ENCODE measurements around the gene SYT17. TPM values are rescaled to one million over a fixed set of nuclear protein-coding genes. Genes with fewer than 3 reads are reported as not detected.

SYT17 gene
- polyA plus RNA-seq, 3 donors, result 0.81 to 4.9 (median 1.1) TPM

GRCh38 chr16:19172098-19172780, 4.2 kb downstream of the SYT17 start:
- Mint-ChIP-seq H3K4me3 (peak overlapping the region in 1 of 2 donors; percentile 57), H3K27me3 (ENCODE audit: low read depth in 3 of 3) (peaks cover 40 to 55% (median 50%) of the 10 kb centered on the region in 3 donors), H3K27ac (no peak overlapping the region), H3K36me3 (peaks cover 0 to 2% of the 10 kb centered on the region in 2 donors), H3K4me1 (peaks cover 33% of the 10 kb centered on the region), H3K9me3 (peaks cover 0 to 5% (median 0%) of the 10 kb centered on the region in 7 donors)
- intact Hi-C loops (cut with micrococcal nuclease), result no loop called here
- Histone ChIP-seq H3K4me2 (replicated peaks; ENCODE audit: extremely low read depth, low read length, poor library complexity, severe bottlenecking) (no peak overlapping the region), H3K9ac (ENCODE audit: insufficient read depth, low read length, poor library complexity, severe bottlenecking) (no peak overlapping the region), H3K79me2 (ENCODE audit: insufficient read depth, low read length) (no peaks in the 10 kb centered on the region), H4K20me1 (ENCODE audit: insufficient read depth, low read length) (no peaks in the 10 kb centered on the region), H3K27ac (ENCODE audit: low read depth in 1 of 2, low read length in 2 of 2) (no peak overlapping the region), H3K4me3 (replicated peaks in 1 of 3; ENCODE audit: low read depth in 2 of 3, low read length in 3 of 3) (no peak overlapping the region), H3K27me3 (ENCODE audit: control insufficient read depth in 2 of 2, insufficient read depth in 2 of 2, low read length in 2 of 2) (peaks cover 18 to 31% of the 10 kb centered on the region in 2 donors), H3K4me1 (ENCODE audit: control insufficient read depth in 1 of 2, insufficient read depth in 2 of 2, low read length in 2 of 2) (peaks cover 33 to 42% of the 10 kb centered on the region in 2 donors), H2AFZ (ENCODE audit: insufficient read depth, low read depth, low read length, poor library complexity, severe bottlenecking) (no peak overlapping the region), H3K9me3 (replicated peaks in 1 of 2; ENCODE audit: control insufficient read depth in 1 of 2, insufficient read depth in 1 of 2, low read length in 2 of 2) (no peaks in the 10 kb centered on the region), H3K36me3 (replicated peaks in 1 of 2; ENCODE audit: control insufficient read depth in 1 of 2, insufficient read depth in 2 of 2, low read length in 2 of 2) (no peaks in the 10 kb centered on the region)
- no peak for TF ChIP-seq CTCF (IDR thresholded peaks at IDR 0.05)
- 95% methylated on average over 4 of the region's 12 CpGs for WGBS (ENCODE audit: insufficient coverage)
- no peak for DNase-seq

GRCh38 chr16:19173059-19173458, 5.0 kb downstream of the SYT17 start:
- Mint-ChIP-seq H3K4me1 (peaks cover 33% of the 10 kb centered on the region), H3K9me3 (peaks cover 0 to 5% (median 0%) of the 10 kb centered on the region in 7 donors), H3K27ac (no peak overlapping the region), H3K27me3 (ENCODE audit: low read depth in 3 of 3) (peaks cover 37 to 56% (median 46%) of the 10 kb centered on the region in 3 donors), H3K36me3 (peaks cover 0 to 2% of the 10 kb centered on the region in 2 donors), H3K4me3 (peak overlapping the region in 1 of 2 donors; percentile 37)
- no peak for DNase-seq
- no peak overlapping the region for H2AFZ ChIP-seq (ENCODE audit: insufficient read depth, low read depth, low read length, poor library complexity, severe bottlenecking)
- H3K4me3 ChIP-seq (replicated peaks in 1 of 3; ENCODE audit: low read depth in 2 of 3, low read length in 3 of 3), result no peak overlapping the region
- TF ChIP-seq CTCF (IDR thresholded peaks at IDR 0.05), result no peak
- no peak overlapping the region for H3K27ac ChIP-seq (ENCODE audit: low read depth in 1 of 2, low read length in 2 of 2)
- no CpG with 5 or more reads among the region's 8 CpGs for WGBS (ENCODE audit: insufficient coverage)
- H3K9ac ChIP-seq (ENCODE audit: insufficient read depth, low read length, poor library complexity, severe bottlenecking), result no peak overlapping the region
- H3K27me3 ChIP-seq (ENCODE audit: control insufficient read depth in 2 of 2, insufficient read depth in 2 of 2, low read length in 2 of 2), result peaks cover 18 to 28% of the 10 kb centered on the region in 2 donors
- peaks cover 28 to 36% of the 10 kb centered on the region in 2 donors for H3K4me1 ChIP-seq (ENCODE audit: control insufficient read depth in 1 of 2, insufficient read depth in 2 of 2, low read length in 2 of 2)
- H4K20me1 ChIP-seq (ENCODE audit: insufficient read depth, low read length), result no peaks in the 10 kb centered on the region
- H3K36me3 ChIP-seq (replicated peaks in 1 of 2; ENCODE audit: control insufficient read depth in 1 of 2, insufficient read depth in 2 of 2, low read length in 2 of 2), result no peaks in the 10 kb centered on the region
- H3K79me2 ChIP-seq (ENCODE audit: insufficient read depth, low read length), result no peaks in the 10 kb centered on the region
- no peak overlapping the region for H3K4me2 ChIP-seq (replicated peaks; ENCODE audit: extremely low read depth, low read length, poor library complexity, severe bottlenecking)
- H3K9me3 ChIP-seq (replicated peaks in 1 of 2; ENCODE audit: control insufficient read depth in 1 of 2, insufficient read depth in 1 of 2, low read length in 2 of 2), result no peaks in the 10 kb centered on the region
- intact Hi-C loops (cut with micrococcal nuclease), result no loop called here
